RPMI7951 (cell line): Measurements from ENCODE around the gene CHCHD1. TPM values are rescaled to one million over a fixed set of nuclear protein-coding genes. Genes with fewer than 3 reads are reported as not detected.
"Not testable (repeated sequence)": the region's sequence is repeated elsewhere in the genome, so short reads cannot be mapped to it uniquely, and the experiment has no call there.

Experiments
- DNase-seq: peaks from one replicate; pipeline ENCODE4 v3.0.0-alpha.2; 2012; ENCODE audit warnings: low read depth
- total RNA-seq: library from RNA; depleted of rRNA; stranded (reverse); fragments of >200 nt; shearing (Covaris generic); gene quantifications from 2 replicates; pipeline ENCODE4 v1.2.3, GENCODE V29; 2014

CHCHD1 gene
- total RNA-seq, 1 experiment from 2014 or later, result 67.9 TPM

- peak; percentile 14 for DNase-seq
Observed at GRCh38 chr10:73810735-73811465, 29.1 kb downstream of the CHCHD1 start.

- no peak for DNase-seq
Observed at GRCh38 chr10:73812657-73813056, 30.8 kb downstream of the CHCHD1 start.

GRCh38 chr10:73813333-73813732, 31.5 kb downstream of the CHCHD1 start:
- DNase-seq, result no peak

GRCh38 chr10:73814276-73814895, 32.5 kb downstream of the CHCHD1 start:
- DNase-seq, result no peak

DNA sequence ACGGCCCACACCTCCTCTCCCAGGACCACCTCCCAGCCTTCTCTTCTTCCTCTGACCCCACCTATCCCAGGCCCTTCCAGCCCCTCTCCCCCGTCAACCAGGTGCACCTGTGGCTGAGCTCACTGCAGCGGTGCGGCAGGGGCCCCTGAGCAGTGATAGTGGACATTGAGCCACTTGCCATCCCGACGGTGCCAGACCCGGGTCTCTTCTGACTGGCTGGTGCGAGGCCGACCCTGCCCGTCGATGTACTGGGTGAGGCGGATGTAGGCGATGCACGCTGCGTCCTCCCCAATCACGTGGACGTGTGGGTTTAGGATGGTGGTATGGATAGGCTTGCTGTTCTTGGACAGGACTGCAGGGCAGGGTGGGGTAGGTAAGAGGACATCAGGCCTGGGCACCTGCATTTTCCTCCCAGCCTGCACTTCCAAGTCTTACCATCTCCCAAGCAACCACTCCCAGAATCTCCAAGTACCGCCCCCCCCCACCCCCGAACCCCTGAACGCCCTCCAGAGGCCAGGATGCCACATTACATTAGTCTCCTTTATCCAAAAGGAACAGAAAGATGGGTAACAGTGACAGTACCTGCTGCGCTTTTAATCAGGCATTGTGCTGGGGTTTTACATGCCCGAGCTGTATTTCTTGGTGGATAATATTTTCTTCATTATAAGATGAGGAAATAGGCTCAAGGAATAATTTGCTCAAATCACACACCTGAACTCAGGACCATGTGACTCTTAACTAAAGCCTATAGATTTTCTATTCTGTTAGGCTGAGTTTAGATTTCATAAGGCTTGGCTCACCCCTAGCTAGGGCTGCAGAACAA, 33.3 kb downstream of the CHCHD1 start:
- DNase-seq, result no peak

DNA sequence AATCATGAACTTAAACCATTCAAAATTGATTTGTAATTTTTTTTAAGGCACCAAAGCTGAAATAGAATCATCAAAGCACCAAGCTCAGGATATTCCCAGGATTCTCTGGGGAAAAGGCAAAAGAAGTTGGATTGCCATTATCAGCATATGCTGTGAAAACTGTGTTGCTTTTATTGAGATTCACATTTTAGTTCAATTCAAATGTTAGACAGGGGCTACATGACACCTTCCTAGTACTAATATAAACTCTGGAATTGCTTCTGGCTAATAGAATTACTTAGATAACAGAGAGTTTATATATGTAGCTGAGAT, 33.8 kb downstream of the CHCHD1 start:
- DNase-seq, result no peak

DNA sequence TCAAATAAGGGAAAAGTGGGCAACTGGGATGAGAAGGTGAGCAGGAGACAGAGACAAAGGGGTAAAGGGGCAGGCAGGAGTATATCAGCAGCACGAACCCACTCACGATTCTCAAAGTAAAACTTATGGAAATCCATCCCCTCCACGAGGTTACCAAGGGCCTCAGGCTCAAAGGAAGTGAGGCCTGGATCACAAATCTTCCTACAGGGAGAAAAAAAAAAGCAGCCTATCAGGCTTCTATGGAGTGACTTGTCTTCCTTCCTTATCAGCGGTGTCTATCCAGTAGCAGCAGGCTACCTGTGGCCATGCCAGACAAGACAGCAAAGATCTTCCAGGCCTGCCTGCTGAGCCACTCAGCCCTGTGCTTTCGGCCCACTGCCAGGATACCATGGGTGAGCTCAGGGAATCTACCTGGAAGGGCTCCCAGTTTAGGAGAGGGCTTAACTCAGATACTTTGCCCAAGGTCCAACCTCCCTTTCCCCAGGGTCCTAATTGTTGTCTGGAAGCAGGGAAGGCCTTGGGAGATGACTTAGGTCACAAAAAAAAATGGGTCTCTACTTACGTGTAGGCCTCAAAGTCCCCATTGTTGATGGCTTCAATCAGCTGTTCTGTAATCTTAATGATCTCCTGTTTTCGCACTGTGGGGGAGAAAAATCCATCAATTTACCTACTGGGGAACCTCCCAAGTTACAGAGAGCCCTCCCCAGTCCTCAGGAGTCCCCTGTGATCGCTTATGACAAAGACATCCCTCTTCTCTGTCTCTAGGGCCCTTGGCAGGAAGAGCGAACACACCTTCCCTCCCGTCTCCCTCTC, 35.3 kb downstream of the CHCHD1 start:
- no peak for DNase-seq

DNA sequence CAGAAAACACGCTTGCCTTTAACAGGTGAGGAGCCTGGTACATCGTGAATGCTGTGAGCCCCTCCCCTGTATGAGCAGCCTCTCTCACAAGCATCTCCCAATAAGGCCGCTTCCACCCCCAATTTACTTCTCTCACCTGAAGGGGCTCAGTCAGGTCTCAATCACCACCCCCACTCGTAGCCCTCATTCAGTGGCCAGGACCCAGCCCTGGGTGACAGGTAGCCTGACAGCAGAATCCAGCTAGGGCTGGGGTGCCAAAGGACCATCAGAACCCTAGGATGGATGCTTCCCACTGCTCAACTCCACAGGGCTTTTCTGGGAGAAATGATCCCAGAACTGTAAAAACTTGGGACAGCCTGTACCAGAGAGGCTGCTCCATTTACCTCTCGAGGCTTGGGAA, 36.0 kb downstream of the CHCHD1 start:
- no peak for DNase-seq

GRCh38 chr10:73818402-73818801, 36.6 kb downstream of the CHCHD1 start:
- DNase-seq, result no peak

- DNase-seq, result no peak
Observed at GRCh38 chr10:73819081-73819480, 37.2 kb downstream of the CHCHD1 start.

DNA sequence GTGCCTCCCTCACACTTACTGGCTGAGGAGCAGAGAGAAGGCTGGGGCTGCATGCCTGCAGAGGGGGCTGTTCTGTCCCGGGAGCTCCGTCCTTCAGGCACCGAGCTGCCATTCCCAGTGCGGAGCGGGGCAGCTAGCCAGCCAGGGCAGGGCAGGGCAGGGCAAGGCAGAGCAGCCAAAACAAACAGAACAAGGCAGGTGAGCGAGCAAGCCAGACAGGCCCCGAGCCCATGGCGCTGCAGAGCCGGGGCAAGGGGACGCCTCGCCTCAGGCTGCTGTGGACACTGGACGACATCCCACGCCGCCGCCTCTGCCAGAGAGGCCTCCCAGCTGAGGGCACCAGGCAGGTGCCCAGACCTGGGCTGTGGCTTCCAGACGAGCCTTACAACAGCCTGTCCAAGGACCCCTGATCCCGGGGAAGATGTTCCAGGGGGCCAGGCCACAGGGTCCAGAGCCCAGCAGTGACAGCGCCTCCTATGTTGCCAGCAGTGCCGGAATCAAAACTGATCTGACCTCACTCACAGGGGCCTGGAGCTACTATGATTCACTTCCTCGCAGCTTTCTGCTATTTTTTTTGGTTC, 37.8 kb downstream of the CHCHD1 start:
- no peak for DNase-seq

DNA sequence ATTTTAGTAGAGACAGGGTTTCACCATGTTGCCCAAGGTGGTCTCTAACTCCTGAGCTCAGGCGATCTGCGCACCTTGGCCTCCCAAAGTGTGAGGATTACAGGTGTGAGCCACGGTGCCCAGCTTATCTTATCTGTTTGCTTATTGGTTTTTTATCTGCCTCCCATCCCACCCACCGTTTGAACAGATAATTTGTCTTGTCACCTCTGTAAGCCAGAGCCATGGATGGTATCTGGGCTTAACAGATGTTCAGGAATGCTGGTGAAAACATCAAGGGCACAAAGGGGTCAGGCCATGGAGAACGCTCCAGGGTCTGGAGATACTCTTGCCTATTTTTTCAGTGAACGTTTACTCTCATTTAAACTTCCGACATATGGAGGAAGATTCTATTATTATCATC, 41.5 kb downstream of the CHCHD1 start:
- no peak for DNase-seq

- no peak for DNase-seq
Observed at GRCh38 chr10:73824146-73824725, 42.4 kb downstream of the CHCHD1 start.

GRCh38 chr10:73827346-73828089, 45.7 kb downstream of the CHCHD1 start:
- DNase-seq, result peak; percentile 90

DNA sequence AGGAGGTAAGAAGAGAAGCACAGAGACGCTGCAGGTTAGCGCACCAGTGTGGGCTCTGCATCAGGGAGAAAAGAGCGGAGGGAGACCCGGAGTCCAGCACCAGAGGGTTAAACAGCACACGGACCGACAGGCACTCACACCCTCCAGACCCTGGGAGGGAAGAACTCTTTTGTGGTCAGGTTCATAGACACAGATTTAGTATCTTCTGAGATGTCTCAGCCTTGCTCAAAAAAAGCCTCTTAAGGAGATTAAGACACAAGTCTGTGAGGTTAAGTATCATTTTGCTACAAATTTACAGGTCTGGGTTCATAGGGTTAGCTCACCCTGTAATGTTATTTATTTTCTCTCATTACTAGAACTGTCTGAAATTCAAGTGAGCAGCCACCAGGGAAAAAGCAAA, 46.3 kb downstream of the CHCHD1 start:
- DNase-seq, result no peak

GRCh38 chr10:73829090-73829489, 47.2 kb downstream of the CHCHD1 start:
- DNase-seq, result not testable (repeated sequence)
